Body of pancreas (tissue), 4 donors: ENCODE measurements around the gene ADM2.

ENCODE experiments used
- POLR2A ChIP-seq, 3 donors: fragments of 450-650 bp; IDR thresholded peaks; one replicate each; pipeline ENCODE4 v1.6.1; 2016; ENCODE audit warnings: antibody characterized with exemption in 3 of 3, mild to moderate bottlenecking in 2 of 3
- TF ChIP-seq, protein P1 (sequence below), 7 experiments: fragments of 450-650 bp in 4 of 7; fragments of 200-600 bp in 3 of 7; sonication (generic) in 3 of 7; IDR thresholded peaks; one replicate each; pipeline ENCODE4 v1.5.1; 2016 to 2019; ENCODE audit warnings: antibody characterized with exemption in 7 of 7

DNA sequence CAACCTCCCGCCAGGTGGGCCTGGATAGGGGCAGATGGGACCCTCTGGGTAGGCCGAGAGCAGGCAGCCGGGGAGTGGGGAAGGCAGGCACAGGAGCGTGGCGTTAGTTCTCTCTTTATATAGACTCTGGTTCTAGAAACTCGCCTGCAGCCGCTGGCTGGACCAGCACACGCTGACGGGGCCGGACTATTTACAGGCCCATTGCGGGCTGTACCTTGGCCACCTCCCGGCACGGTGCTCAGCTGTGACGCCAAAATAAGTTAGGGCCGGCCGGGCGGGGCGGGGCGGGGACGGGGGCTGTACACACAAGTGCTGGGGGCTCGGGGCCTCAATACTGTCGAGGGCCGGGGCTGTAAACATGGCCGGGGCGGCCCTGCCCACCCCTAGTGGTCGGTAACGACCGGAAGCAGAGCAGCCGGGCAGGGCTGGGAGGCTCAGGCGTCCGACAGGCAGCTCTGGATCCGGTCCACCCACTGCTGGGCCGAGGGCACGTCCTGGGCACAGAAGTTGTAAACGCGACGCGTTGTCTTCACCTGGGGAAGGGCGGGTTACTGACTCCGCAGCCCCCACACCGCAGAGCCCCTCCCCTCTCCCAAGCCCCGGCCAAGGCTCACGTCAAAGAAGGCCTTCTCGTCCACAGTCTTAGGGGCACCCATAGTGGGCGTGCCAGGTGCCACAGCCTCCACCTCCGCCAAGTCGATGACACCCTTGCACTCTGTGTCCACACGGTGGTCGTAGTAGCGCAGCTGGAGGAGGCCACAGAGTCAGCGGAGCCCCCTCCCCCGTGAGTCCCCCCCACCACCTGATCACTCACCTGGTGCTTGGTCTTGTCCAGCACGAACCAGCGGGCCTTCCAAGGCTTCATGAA is 34.4 kb upstream of the ADM2 start:
- no peak for TF ChIP-seq POLR2A (IDR thresholded peaks at IDR 0.05)
- TF ChIP-seq, protein P1, sequence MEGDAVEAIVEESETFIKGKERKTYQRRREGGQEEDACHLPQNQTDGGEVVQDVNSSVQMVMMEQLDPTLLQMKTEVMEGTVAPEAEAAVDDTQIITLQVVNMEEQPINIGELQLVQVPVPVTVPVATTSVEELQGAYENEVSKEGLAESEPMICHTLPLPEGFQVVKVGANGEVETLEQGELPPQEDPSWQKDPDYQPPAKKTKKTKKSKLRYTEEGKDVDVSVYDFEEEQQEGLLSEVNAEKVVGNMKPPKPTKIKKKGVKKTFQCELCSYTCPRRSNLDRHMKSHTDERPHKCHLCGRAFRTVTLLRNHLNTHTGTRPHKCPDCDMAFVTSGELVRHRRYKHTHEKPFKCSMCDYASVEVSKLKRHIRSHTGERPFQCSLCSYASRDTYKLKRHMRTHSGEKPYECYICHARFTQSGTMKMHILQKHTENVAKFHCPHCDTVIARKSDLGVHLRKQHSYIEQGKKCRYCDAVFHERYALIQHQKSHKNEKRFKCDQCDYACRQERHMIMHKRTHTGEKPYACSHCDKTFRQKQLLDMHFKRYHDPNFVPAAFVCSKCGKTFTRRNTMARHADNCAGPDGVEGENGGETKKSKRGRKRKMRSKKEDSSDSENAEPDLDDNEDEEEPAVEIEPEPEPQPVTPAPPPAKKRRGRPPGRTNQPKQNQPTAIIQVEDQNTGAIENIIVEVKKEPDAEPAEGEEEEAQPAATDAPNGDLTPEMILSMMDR (IDR thresholded peaks at IDR 0.05) = no peak
